Right lung (tissue), 5 donors: Measurements from ENCODE around the gene CIC. TPM values are rescaled to one million over a fixed set of nuclear protein-coding genes. Genes with fewer than 3 reads are reported as not detected.

ENCODE experiments used
- DNase-seq, 2 donors: peaks; one replicate each; pipeline ENCODE4 v3.0.0-alpha.2; 2013
- polyA plus RNA-seq, 5 donors: library from polyadenylated mRNA; unstranded; fragments of 120-200 nt; gene quantifications; one replicate each; pipeline versions ENCODE4 v1.2.1 to v1.2.3, GENCODE V29; 2013; ENCODE audit warnings: inconsistent platforms in 1 of 5, low replicate concordance in 1 of 5; ENCODE audit not compliant: insufficient read length in 5 of 5, insufficient read depth in 1 of 5

Gene CIC
- polyA plus RNA-seq, 5 donors: 31.8 to 67.6 (median 45.4) TPM

DNA sequence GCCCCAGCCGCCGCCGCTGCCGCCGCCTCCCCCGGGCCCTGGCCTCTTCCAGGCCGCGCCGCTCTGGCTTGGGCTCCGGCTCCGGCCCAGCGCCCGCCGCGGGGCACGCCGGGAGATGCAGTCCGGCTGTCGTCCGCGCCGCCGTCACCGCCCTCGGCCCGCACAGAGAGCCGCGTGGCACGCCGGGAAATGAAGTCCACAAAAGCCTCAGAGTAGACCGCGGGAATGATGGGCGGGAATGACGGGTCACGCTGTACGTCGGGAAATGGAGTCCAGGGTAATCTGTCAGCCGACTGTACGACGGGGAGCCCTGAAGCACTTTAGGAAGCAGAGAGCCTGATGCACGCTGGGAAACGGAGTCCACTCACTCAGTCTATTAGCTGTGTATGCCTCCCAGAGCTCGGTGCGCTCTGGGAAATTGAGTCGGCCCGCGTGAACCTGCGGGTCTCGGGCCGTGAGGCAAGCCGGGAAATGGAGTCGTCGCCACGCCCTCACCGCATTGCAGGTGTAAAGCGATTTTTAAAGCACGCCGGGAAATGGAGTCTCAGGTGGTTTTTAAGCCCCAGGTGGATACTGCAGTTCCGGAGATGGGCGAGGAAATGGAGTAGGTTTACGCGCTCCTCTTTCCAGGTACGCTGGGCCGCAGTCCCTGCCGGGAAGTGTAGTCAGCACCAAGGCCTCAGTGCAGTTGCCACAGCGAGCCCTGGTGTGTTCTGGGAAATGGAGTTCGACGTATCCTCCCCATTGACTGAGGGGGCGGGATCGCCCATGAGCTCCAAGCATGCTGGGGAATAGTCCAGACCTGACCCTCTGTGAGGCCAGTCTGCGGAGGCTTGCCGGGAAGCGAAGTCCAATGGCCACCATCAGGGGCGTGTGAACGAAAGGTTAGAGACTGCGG lies 26.3 kb upstream of the CIC start, which contains the start of gene GSK3A:
Gene GSK3A (minus strand): TSS at position 91 of the 898 bp plus-strand sequence. CDS start 137 bp downstream, outside the sequence.
- DNase-seq: peak; percentile 99

DNA sequence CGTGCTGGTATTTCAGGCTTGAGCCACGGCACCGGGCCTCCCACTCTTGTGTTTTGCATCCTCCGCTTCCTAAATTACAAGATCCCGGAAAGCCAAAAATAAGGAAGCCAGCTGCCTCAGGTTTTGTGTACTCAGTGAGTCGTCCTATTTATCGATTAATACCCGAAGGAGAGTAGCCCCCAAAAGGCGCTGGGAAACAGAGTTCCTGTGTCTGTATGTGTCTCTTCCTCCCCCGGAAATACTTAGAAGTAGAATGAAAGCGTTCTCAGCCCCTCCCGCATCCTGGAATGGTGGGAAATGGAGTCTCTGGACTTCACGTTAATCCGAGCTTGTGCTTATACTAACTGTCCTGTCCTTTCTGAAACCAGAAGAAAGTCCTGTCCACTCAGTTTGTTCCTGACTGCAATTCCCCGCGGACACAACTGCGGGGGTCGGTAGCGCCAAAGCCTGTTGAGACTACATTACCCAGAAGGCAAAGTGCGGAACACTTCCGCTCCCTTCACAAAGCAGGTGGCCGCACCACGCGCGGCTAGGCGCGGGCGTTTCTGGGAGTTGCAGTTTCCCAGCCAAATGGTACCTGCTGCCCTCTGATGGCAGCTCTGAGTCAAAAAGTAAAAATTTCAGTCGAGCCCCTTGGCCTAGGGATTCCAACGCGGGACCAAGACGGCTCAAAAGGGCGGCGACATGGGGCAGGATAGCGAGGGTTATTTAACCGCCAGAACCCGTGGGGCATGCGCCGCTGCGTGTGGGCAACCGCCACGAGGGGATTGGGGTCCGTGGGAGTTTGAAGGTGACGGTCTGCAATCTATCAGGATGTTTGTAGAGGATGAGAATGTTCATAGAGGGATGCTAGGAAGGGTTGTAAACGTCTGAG lies 24.5 kb upstream of the CIC start:
- peak; percentile 92 to 93 for DNase-seq

DNA sequence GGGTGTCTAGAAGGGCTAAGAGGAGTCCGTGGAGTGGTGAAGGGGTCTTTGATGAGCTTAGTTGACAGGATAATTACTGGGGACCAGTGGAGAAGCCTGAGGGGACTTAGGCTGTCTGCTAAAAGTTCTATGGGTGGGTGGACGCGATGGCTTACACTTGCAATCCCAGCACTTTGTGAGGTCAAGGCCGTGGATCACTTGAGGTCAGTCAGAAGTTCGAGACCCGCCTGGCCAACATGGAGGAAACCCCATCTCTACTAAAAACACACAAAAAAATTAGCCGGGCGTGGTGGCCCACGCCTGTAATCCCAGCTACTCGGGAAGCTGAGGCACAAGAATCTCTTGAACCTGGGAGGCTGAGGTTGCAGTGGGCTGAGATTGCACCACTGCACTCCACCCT lies 23.8 kb upstream of the CIC start:
- no peak for DNase-seq

DNA sequence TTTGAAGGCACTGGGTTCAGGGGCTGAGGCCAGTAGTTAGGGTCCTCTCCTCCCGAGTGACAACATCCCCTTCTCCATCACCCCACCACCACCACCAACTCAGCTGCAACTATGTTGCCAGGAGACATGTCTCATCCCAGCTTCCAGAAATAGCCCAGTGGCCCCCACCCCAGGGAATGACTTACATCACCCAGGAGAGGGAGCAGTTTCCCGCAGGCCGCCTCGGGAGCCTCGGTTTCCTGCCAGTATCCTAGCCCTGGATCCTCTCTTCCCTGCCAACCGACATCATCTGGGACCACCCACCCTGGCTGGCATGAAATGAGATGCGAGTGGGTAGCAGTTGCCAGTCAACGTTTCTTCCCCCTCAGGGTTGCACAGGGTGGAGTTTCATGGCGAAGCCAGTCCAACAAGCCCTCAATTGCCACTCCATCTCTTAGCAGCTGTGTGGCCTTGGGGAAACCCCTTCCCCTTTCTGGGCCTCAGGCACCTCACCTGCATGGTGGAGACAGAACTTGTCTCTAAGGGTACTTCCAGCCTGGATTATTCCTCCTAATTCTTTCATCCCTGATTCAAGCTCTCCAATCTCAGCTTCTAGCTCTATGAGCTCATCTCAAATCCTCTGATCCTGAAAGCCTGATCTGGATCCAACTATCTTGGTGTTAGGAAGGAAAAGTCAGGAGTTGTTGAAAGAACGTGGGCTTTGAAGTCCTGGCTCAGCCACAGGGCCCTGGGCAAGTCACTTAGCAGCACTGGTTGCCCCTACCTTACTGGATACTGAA lies 22.7 kb upstream of the CIC start:
- DNase-seq: no peak

DNA sequence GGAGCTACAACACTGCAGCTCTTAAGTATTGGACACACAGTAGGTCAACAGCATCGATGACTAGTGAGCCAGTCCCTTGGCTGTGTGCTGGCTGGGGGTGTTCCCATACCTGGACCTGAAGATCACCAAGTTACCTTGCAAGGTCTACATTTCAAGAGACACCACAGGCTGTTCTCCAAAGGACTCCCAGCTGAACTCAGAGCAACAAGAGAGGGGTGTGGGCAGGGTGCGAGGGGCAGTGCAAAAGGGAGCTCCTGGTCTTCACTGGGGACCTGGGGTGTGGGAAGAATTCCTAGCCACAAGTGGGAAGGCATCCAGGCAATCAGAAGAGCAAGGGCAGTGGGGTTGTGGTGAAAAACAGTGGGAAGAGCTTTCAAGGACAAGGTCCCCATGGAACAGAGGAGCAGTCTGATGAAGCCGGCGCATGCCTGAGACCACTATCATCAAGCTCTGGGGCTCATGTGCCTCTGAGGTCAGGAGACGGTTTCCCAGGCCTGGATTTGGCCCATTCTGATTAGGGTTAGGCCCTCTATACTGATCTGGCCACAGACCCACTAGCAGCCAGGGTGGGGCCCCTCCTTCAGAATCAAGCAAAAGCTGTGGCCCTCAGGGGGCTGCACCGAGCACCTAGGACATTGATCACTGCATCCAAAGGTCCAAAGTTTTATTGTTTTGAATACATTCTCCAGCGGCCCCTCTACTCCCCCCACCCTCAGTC lies 22.0 kb upstream of the CIC start:
- DNase-seq: no peak

DNA sequence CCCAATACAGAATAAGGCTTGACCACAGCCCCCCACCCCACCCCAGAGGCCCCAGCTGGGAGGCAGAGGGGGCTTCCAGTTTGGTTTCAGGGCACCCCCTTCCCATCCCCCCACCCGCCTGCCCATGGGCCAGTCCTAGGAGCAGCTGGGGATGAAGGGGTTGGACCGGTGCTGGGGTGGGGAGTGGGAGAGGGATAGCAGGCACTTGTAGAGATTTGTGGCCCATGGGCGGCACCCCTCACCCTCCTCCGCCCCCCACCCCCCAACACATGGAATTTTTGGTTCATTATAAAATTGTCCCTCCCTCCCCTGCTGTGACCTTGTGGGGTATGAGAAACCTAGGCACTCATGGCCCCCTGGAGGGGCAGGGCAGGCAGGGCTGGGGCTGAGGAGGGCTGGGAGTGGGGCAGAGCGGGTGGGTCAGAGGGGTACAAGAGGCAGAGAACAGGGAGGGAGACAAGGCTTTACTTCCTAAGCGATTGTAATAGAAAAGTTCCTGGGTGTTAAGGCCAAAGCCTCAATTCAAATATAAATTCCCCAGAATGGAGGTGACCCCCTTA lies 21.3 kb upstream of the CIC start:
- no peak for DNase-seq

DNA sequence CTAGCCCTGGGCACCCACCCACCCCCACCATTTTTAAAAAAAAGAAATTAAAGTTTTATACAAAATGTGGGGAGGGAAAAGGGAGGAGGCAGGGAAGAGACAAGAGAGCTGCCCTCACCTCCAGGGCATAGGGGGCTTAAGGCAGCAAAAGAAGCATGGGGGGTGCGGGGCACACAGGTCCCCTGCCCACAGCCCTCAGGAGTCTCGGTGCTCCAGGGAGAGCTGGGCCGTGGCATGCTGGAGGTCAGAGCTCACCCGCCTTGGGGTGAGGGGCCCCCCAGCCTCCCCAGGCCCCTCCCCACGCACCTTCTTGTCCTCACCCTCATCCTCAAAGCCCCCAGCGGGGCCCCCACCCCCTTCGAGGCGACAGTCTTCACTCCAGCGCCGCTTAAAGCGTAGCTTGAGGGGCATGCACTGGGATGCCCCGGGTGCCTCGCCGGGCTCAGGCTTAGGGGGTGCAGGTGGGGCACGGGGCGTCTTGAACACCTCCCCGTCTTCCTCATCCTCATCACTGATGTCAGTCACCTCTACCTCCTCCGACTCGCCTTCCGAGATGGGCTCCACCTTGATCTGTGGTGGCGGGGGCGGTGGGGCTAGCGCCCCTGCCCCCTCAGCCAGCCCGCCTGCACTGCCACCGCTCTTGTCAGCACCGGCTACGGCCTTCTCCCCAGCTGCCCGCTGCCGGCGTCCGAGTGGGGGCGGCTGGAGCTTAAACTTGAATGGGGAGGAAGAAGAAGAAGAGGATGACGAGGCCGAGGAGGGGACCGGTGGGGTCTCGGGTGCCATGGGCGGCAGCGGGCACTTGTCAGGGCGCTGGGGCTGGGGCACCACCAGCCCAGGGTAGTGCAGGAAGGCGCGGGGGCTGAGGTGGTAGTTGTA lies 20.5 kb upstream of the CIC start:
- DNase-seq: no peak

DNA sequence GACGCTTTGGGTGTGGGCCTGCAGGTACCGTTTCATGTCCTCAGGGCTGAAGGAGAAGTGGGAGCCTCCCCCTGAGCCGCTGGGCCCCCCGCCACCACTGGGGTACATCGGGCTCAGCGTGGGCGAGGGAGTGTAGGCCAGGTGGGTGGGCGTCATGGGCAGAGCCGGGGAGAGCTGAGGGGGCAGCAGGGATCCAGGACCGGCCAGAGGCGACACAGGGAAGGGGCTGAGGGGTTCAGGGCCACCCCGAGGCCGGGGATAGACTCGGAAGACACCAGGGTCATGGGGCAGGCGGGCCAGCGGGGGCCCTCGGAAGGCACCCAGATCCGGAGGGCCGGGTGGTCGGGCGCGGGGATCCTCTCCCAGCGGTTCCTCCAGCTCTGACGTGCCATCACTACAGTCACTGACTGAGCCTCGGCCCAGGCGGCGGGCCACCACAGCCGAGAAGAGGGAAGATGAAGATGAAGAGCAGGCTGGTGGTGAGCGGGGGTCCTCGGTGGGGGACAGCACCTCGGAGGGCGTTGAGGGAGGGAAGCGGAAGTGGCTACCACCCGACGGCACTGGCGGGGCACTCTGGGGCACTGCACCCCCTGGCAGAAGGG lies 19.8 kb upstream of the CIC start:
- no peak for DNase-seq

DNA sequence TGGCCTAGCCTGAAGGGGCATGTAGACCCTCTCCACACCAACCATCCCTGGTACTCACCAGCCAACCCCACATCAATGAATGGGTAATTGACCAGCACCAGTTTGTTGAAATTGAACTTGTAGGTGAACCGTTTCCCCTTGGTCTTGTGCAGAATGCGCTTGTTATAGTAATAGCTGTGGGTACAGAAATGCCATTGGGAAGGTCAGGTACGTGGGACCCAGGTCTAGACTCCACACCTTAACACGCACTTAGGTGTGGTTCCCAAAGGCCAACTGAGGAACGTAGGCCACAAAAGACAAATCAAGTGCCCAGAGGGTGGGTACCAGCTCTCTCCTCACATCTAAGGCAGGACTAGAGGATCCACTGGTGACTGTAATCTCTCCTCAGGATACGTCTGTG lies 19.3 kb upstream of the CIC start:
- no peak for DNase-seq

DNA sequence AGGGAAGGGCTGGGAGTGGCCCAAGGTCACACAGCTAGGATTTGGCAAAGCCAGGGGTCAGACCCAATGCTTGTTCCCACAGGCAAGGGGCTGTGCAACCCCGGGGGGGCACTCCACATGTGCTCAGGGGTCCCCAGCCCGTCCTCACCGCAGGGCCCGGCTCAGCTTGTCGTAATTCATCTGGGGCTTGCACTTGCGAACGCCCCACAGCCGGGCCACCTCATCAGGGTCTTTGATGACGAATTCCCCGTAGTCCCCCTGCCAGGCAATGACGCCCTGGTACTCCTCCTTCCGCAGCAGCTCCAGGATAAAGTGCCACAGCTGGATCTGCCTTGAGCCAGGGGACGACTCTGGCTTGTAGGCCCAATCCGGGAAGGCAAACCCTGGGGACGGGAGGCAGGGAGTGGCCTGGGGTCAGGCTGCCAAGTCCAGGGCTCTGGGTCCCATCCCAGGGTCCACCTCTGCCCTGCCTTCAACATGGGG lies 18.8 kb upstream of the CIC start:
- no peak for DNase-seq

DNA sequence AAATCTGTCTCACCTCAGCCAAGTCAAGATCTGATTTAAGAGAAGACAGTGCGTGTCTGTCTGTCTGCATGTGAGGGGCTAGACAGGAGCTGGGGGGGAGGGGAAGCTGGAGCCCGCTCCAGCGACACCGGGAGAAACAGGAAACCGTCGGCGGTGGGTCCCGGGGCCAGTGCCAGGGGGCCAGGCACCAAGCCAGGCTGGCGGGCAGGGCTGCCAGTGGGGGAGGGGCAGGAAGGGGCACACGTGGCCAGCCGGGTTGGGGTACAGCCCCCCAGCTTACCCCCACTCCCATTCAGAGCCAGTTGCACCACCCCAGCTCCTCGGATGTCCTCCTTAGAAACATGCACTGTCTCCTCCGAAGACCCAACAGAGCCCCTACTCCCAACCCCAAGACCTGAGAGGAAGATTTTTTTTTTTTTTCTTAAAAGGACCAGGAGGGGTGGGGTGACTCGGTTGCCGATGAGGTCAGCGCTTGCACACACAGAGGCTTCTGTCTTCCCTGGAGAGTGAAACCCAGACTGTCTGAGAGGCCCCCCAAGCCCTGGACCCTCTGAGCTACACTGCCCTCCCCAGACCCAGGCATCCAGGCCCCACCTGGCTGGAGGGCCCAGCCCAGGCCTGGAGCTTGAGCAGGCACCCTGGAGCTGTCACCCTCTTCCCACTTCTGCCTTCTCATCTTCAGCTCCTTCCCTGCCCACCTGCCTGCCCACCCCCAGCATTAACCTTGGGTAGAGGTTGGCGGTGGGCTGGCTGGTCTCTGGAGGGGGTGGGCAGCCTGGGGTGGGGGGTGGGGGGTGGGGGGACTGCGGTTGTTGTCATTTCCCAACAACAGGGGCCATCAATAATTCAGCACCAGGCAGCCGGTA lies 18.2 kb upstream of the CIC start:
- DNase-seq: no peak

DNA sequence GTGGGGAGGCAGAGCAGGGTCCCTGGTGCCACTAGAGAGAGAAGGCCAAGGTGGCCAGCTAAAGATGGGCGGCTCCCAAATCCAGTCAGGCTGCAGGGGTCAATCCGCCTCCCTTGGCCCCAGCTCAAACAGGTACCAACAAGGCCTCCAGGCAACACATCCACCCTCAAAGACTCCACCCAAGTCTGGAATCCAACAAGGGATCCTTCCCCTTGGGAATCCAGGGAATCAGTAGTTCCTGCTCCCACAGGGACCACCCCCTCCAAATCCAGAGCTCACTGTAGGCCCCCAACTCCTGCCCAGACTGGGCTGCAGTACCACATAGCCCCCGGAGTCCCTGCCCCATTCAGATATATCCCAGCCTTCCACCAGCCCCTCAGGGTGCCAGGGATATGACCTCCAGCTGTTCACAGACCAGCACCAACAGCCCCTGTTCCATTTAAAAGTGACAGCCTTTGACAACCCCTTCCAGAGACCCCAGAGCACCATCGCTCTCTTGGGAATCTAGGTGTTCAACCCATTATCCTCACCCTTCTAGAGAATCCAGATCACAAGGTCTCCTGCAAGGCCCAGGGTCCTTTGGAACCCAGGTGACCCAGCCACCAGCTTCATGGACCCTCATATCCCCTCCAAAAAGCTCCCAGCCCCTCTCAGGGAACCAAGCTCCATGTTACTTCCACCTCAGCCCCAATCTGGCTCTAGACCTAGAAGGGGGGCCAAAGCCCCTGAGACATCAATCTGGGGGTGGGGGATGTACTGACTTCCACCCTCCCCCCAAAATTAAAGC lies 17.3 kb upstream of the CIC start:
- DNase-seq: no peak

DNA sequence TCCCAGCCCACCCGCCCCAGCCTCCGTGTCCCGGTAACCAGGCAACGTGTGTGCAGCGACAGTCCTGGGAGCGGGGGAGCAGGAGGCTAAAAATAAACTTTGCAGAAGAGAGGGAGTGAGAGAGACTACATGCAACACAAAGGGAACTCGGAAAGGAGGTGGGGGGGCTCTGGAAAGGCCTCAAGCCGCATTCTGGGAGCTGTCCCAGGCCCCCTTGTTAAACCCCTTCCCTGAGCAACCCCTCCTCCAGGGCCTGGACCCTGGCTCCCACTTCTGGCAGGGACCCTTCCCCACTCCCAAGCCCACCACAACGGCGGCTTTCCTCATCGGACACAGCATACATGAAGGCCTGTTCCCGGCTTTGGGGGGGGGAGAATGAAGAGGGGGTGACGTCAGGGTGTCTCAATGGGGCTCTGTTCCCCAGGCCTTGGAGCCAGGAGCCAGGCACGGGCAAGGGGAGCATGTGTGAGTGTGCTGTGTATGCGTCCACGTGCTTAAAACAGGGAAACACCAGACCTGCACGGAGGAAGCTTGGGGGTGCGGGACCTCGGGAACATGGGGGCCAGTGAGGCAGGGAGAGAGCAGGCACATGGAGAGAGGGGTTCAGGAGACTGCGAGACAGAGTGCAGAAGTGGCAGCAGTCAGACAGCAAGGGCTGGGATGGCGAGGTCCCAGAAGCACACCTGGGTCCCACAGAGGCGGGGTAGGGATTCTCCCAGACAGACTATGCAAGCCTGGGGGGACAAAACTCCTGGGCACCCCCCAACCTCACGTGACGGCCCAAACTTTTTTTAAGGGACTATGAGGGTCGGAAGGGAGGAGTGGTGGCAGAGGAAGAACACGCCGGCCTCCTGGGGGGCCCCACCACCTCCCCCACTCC lies 16.4 kb upstream of the CIC start:
- peak in 1 of 2 donors; percentile 69 for DNase-seq

DNA sequence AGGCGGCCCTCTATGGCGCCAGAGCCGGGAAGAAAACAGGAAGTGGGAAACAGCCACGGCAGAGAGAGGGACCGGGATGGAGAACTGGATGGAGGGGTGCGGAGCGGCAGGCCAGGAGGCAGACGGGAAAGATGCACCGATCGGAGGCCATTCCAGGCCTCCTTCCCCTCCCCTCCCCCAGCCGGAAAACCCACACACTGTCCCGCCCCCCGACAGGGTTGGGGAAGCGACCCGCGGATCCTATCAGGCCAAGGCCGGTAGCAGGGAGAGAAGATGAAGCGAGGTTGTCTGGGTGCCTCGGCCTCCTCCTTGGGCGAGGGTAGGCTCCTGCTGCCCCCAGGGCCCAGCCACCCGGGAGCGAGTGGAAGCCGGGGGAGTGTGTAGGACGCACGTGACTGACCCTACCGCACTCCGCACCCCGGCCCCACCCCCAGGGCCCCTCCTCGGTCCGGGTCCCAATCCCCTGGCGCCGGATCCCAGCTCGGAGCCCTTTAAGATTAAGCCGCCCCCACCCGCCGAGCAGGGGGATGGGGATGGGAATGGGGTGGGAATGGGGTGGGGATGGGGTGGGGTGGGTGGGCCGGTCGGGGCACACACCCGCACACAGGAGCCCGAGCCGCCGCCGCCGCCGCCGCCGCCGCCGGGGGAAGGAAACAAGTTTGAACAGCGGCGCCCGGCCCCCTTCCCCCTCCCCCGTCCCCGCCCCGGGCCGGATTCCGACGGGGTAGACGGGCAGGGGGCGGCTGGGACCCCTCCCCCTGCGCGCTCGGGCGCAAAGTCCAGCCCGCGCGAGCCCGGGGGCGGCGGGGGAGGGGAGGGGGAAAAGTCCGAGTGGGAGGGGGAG lies 15.6 kb upstream of the CIC start:
- DNase-seq: peak in 1 of 2 donors; percentile 66
